Stimulated activated CD4-positive, alpha-beta T cell treated with anti-CD3 and anti-CD28 coated beads, TNF-alpha, amount 100 ng/mL, for 24 hours (primary cell): ENCODE data around the gene JAZF1.

Source experiments
- DNase-seq, 3 experiments: peaks; one replicate each; pipeline ENCODE4 v3.0.0-alpha.2; 2020; ENCODE audit warnings: low read depth in 3 of 3

Gene JAZF1

GRCh38 chr7:28165961-28166955 is 14.3 kb downstream of the JAZF1 start:
- DNase-seq = no peak

DNA sequence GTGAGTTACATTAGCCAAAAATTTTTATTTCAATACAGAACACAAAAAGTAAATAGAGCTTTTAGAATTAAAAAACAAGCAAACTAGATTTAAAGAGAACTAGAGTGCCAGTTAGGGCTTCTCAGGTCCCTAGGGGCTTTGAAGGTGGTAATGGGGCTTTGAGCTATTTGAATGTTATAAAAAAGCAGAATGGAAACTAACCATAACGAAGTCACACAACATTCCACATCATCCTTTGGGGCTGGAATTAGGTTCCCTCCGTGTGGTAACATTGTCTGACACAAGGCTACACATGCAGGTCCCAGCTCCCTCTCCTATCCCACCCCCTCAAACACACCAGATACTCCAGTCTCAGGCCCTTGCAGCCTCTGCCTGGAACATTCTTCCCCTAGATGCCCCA is 15.3 kb downstream of the JAZF1 start:
- no peak for DNase-seq

GRCh38 chr7:28163949-28164348 is 16.6 kb downstream of the JAZF1 start:
- no peak for DNase-seq

DNA sequence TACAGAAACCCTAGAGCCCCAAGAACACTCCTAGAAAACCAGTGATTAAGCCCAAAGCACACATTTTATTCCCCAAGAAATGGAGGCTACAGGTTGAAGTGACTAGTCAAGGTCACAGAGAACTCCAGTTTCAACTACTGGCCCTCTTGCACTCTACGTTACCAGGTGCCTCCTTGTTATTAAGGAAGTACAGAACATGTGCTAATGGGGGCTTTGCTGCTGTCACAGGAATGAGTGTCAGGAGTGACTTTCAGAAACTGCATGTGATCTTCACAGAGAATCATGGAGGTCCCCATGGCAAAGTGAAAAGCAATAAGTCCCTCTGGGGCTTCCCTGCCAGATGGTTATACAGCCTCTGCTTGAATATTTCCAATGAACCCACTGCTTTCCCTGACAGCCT is 19.3 kb downstream of the JAZF1 start:
- DNase-seq = no peak

GRCh38 chr7:28160551-28160991 is 20.0 kb downstream of the JAZF1 start:
- no peak for DNase-seq

DNA sequence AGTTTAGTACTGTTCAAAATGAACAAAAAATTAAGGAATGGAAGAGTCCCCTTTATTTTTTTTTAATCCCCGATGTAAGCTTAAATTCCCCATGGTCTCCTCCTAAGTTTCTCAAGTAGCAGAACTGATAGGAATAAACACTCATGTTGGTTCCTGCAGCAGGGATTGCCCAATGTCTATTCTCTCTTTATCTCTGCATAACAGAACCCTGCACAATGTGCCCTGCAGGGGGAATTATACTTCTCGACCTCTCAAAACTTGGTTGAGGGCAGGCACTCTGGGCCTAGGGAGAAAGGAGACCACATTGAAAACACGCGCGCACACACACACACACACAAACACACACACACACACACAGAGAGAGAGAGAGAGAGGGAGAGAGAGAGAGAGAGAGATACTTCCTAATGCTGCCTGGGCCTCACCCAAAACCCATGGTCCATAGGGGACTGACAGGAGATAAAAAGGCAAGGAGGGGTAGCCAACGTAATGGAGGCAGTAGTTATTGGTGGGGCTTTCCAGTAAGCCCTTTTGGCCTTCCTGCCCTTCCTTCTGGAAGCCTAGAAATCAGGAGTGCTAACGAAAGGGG is 22.7 kb downstream of the JAZF1 start:
- DNase-seq = no peak

GRCh38 chr7:28157076-28157745 is 23.4 kb downstream of the JAZF1 start:
- DNase-seq = no peak

DNA sequence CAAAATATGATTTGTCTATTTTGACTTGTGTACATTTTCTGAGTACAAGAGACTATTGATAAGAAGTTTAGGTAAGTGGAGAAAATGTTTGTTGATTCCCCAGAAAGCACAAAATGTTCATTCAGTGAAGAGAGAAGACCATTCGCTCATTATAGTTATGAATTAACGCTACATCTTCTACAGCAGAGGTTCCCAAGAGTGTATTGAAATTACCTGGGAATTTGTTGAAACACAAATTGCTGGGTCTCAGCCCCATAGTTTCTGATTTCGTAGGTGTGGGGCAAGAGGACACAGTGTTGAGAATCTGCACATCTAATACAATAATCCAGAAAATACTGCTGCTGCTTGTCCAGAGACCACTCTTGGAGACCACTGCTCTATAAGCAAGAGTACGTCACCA is 24.2 kb downstream of the JAZF1 start:
- no peak for DNase-seq

GRCh38 chr7:28155964-28156363 is 24.6 kb downstream of the JAZF1 start:
- no peak for DNase-seq

DNA sequence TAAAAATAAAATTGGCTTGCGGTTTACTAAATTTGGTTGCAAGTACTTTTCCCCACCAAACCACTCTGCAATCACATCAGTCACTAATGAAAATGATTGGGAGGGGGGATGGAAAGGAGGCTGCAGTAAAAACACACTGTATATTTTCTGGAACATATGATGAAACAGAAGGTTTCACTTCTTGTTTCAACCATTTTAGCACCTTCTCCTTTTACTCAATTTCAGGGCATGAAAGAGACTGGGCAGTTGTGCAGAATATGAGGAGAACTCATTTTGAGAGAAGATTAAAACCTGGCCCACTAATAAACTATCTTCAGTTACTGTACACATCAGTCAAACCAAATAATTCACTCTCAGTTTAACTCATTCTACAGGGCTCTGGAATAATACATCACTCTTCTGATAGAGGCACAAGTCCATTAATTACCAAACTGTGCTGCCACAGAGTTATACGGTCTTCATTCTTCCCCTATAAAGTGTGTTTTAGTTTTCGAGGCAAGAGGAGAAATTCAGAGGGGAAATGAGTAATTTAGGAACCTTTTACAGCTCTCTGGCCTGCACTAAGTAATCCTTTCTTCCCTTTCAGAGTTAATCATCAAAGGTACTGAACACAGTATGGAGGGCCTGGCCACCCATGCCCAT is 25.5 kb downstream of the JAZF1 start:
- DNase-seq = no peak

GRCh38 chr7:28152594-28152993 is 28.0 kb downstream of the JAZF1 start:
- no peak for DNase-seq

GRCh38 chr7:28151965-28152364 is 28.6 kb downstream of the JAZF1 start:
- DNase-seq = no peak

DNA sequence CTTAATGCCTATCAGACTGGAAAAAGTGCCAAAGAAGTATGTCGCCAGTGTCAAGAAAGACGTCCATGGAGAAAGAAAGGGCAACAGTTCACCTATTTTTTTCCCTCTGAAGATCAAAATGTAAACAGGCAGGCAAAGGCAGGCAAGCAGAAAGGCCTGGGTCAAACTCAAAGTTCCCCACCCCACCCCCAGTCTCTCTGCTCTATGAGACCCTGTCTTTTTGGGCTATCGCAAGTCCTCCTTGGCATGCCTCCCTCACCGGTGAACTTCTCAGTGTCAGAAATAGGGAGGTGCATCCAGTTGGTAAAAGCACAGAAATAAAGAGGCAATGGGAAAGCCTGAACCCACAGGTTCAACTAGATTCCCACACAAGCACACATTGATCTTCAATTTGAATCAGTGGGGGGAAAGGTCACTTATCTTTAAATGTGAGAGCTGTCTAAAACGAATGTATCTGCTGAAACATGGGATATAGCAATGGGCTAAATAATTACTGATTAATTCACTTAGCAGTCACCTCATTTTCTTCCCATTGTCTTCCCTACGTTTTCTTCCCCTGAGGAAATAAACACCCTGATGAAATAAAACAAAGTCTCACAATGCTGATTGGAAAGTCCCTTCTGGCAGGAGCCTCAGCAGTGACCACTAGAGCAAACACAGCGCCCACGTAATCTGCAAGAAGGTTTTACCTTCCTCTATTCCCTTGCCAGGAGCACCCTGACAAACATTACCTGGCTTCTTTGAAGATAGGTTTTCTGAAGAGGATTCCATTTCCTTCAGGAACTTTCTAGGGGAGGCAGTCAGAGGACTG is 31.1 kb downstream of the JAZF1 start:
- DNase-seq = no peak

DNA sequence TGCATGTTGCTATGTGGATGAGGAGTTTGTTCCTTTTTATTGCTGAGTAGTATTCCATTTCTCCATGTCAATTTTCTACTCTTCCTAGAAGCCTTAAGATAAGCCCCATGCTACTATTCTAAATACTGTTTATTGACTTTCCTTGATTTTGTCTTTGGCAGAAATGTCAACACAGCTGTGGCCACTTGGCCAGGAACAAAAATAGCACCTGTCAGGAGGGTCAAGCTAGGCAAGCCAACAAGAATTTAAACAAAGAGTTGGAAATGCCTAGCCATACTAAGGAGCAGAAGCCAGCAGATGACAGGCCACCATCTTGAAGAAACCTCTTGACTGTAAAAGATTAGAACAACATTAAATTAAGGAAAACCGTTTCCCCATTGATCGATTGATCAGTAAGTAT is 34.7 kb downstream of the JAZF1 start:
- no peak for DNase-seq

DNA sequence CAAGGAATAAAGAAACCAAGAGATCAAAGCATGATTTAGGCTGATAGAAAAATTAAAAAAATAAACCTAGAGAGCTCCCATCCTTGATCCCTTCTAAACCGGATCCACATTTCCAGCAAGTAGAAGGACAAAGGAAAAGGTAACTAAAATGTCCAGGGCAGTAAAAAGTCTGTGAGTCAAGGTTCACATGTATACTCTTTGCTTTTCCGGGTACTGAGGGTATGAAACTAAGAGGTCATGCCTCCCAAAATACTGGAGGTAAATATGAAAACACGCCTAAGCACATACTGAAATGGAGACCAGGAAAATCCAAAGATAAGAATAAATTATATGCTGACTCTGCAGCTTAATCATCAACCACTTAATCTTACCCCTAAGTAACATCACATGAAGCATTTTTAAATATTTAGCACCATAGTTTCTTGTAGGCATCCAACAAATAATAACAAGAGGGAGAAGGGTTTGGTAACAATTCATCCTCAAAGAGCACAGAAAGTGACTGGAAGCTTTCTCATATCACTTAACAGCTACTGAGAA is 35.4 kb downstream of the JAZF1 start:
- DNase-seq = no peak

DNA sequence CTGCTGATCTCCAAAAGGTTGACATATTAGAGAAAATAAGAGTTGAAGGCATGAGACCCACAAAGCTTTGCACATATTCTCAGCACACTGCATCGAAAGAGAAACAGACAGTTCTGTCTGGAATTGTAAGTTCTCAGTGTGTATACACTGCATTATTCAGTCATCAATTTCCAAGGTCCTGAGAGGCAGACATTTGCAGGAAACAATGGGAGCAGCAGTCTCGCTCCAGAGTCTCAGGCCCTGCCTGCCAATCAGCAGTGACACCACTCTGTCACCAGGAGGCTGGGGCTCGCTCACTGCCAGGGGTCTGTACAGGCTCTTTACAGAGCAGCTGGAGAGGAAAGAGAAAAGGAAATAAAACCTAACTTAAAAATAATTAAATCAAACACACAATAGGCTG is 36.3 kb downstream of the JAZF1 start:
- no peak for DNase-seq

GRCh38 chr7:28142650-28143049 is 37.9 kb downstream of the JAZF1 start:
- DNase-seq = no peak

DNA sequence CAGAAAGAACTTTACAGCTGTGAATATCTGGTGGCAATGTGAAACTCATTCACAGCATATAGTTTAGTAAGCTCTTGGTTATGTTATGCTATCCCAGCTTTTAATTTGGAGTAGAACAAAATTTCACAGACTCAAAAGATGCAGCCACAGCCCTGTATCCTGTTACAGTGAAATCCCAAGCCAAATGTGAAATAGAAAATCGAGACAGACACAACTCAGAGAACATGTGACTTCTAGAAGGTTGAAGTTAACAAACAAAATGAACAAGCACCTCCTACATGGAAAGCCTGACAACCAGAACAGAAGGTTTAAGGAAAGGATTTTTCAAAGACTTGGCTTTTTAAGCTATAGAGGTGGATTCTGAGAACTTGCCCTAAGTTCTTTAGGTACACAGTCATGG is 39.6 kb downstream of the JAZF1 start:
- DNase-seq = no peak

DNA sequence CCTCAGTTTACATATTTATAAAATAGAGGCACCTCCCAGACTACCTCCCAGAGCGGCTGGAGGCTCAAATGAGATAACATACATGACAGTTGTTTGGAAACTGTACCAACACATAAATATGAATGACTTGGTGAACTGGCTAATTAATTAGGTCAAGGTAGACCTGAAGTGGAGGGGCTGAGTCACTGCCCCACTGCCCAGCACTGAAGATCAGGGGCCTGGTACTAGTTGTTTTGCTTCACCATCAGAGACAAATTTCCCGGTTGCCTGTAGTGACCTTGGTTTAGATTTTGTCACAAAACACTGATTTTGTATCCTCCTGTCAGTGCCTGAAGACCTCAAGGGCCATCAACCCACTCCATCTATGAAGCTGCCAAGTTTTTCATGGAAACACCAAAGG is 41.8 kb downstream of the JAZF1 start:
- DNase-seq = no peak

GRCh38 chr7:28137463-28137862 is 43.1 kb downstream of the JAZF1 start:
- DNase-seq = no peak

- DNase-seq = no peak
Measured at GRCh38 chr7:28136885-28137284, 43.7 kb downstream of the JAZF1 start.
